GM12874 (cell line): ENCODE data around the gene AQP1.

Source experiments
- CTCF ChIP-seq: IDR thresholded peaks from 2 replicates; pipeline ENCODE4 v1.5.1; 2011; ENCODE audit warnings: low read depth, mild to moderate bottlenecking, control low read depth, low read length, moderate library complexity; ENCODE audit not compliant: insufficient read depth

The AQP1 gene

DNA sequence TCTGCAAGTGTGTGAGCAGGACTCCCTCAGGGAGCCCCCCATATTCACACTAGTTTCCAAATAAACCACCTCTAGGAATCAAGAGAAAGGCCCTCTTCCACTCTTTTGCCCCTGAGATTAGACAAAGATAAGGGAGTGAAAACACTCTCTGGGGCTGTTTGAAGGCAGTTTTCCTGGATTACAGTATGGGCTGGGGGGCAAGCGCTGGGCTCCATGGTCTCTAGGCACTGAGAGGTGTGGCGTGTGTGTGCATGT is 1.0 kb downstream of the AQP1 start:
- no peak for TF ChIP-seq CTCF

GRCh38 chr7:30912986-30913811 is 1.5 kb downstream of the AQP1 start:
- no peak for TF ChIP-seq CTCF

DNA sequence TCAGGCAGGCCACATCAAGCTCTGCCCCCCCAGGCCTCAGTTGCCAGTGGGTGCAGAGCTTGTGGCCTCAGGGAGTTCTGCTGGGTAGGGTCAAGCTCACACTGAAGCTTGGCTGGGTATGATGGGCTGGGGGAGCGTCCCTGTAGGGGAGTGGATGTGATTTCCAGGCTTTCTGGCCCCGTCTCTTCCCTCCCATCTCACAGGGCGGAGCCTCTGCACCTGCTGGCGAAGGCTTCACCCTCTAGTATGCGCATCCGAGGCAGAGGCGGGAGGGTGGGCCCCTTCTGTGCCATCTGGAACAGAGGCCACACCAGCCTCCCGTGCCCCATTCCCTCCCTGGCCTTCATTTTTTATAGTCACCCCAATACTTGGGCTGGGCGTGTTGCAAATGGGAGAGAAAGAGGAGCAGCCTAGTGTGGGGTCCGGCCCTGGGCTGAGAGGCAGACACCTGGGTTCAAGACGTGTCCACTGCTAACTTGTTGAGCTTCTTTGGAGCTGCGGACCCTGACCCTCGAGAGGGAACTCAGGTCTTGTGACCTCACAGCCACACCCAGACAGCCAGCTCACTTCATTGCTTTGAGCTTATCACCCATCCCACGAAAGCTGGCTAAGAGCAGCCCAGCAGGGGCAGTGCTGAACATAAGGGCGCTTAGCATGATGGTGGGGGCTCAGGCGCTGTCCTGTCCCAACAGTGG is 2.3 kb downstream of the AQP1 start:
- TF ChIP-seq CTCF: no peak

GRCh38 chr7:30914596-30914995 is 2.9 kb downstream of the AQP1 start:
- no peak for TF ChIP-seq CTCF

- no peak for TF ChIP-seq CTCF
These were observed 3.5 kb downstream of the AQP1 start for GRCh38 chr7:30915005-30915601.

GRCh38 chr7:30915751-30916150 is 4.1 kb downstream of the AQP1 start:
- TF ChIP-seq CTCF: no peak

- no peak for TF ChIP-seq CTCF
These were observed 4.6 kb downstream of the AQP1 start for GRCh38 chr7:30916255-30916654.
